ENCODE measurements around the gene ANKRD30A. TPM values are rescaled to one million over a fixed set of nuclear protein-coding genes. Genes with fewer than 3 reads are reported as not detected.

Gene ANKRD30A
- total RNA-seq, 4 donors from 2014 or later: not detected

DNA sequence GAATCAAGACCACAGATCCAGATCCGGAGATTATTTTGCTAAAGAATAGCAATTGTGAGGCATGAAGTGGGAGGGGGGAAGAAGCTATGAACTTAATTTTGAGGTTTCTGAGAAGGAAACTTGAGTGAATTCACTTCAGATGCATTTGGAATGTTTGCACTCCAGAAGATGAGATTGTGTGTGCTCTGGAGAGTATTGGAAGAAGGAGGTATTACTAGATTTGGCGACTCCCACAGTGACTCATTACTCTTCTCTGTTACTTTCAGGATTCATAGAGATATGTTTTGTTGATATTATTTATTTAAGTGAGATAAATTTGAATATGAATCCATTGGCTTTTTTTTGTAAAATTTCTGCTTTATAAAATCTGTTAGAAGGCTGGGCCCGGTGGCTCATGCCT lies 80.7 kb downstream of the ANKRD30A start:
- H3K27me3 ChIP-seq: no peaks in the 10 kb centered on the region
- H3K4me3 ChIP-seq: no peak overlapping the region
- no peaks in the 10 kb centered on the region for H3K36me3 ChIP-seq
- DNase-seq: no peak
- no peaks in the 10 kb centered on the region for H3K4me1 ChIP-seq
- no peak overlapping the region for H3K27ac ChIP-seq
- intact Hi-C loops (cut with DNase I; ENCODE audit: low total_unique reads): no loop called here
- H3K9me3 ChIP-seq: no peaks in the 10 kb centered on the region
- TF ChIP-seq, protein P1, sequence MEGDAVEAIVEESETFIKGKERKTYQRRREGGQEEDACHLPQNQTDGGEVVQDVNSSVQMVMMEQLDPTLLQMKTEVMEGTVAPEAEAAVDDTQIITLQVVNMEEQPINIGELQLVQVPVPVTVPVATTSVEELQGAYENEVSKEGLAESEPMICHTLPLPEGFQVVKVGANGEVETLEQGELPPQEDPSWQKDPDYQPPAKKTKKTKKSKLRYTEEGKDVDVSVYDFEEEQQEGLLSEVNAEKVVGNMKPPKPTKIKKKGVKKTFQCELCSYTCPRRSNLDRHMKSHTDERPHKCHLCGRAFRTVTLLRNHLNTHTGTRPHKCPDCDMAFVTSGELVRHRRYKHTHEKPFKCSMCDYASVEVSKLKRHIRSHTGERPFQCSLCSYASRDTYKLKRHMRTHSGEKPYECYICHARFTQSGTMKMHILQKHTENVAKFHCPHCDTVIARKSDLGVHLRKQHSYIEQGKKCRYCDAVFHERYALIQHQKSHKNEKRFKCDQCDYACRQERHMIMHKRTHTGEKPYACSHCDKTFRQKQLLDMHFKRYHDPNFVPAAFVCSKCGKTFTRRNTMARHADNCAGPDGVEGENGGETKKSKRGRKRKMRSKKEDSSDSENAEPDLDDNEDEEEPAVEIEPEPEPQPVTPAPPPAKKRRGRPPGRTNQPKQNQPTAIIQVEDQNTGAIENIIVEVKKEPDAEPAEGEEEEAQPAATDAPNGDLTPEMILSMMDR (IDR thresholded peaks at IDR 0.05): no peak
- no peak for TF ChIP-seq POLR2A (IDR thresholded peaks at IDR 0.05)

DNA sequence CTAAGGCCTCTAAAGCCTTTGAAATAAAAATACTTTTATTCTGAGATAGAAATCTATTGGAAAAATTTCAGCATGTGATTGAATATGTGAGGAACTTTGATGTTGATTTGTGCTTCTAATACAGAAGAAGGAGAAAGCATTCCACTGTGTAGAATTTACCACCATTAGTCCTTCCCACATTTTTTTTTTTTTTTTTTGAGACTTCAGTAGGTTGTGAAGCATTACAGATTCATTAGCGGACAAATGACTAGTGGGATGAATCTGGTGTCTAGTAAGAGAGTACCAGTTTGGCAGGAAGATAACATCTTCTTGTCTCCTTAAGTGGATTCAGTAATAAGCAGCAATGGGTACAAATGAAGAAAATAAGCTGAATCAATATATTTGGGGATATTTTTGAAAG lies 95.5 kb downstream of the ANKRD30A start:
- H3K9me3 ChIP-seq: no peaks in the 10 kb centered on the region
- no peak overlapping the region for H3K4me3 ChIP-seq
- TF ChIP-seq, protein P1 (IDR thresholded peaks at IDR 0.05): no peak
- TF ChIP-seq POLR2A (IDR thresholded peaks at IDR 0.05): no peak
- no peaks in the 10 kb centered on the region for H3K4me1 ChIP-seq
- H3K36me3 ChIP-seq: no peaks in the 10 kb centered on the region
- H3K27me3 ChIP-seq: no peaks in the 10 kb centered on the region
- DNase-seq: no peak
- no peak overlapping the region for H3K27ac ChIP-seq
- intact Hi-C loops (cut with DNase I; ENCODE audit: low total_unique reads): no loop called here

DNA sequence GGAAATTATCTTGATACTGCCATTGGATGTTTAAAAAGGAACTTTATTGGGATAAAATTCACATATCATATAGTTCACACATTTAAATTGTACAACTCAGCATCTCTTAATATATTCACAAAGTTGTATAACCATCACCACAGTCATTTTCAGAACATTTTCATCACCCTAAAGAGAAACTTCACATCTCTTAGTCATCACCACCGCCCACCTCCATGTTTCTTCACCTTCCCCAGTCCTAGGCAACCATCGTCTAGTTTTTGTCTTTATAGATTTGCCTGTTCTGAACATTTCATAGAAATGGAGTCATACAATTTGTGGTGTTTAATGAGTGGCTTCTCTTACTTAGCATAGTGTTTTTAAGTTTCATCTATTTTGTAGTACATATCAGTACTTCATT lies 96.6 kb downstream of the ANKRD30A start:
- no peak overlapping the region for H3K4me3 ChIP-seq
- no peaks in the 10 kb centered on the region for H3K27me3 ChIP-seq

DNA sequence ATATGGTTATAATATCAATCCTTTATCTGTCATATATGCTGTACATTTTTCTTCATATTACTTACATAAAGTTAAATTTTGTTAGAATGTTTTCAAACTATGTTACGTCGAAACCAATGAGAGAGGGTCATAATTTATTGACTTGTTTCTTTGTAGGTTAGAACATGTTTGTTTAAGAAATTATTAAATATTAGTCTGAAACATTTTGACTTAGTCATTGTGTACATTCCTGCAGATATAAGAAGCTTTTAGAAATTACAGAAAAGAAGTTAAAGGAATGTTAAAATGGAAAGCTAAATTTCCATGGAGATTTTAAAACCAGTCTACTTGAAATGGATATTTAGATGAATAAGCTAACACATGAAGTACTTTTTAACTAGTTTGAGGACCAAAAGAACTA lies 99.8 kb downstream of the ANKRD30A start:
- Histone ChIP-seq H3K27ac (no peak overlapping the region), H3K27me3 (no peaks in the 10 kb centered on the region), H3K36me3 (no peaks in the 10 kb centered on the region), H3K4me3 (no peak overlapping the region), H3K4me1 (no peaks in the 10 kb centered on the region), H3K9me3 (no peaks in the 10 kb centered on the region)
- intact Hi-C loops (cut with DNase I; ENCODE audit: low total_unique reads): no loop called here
- TF ChIP-seq, protein P1 (IDR thresholded peaks at IDR 0.05): no peak
- TF ChIP-seq POLR2A (IDR thresholded peaks at IDR 0.05): no peak
- no peak for DNase-seq

More for the DNA sequence above, 96.6 kb downstream of the ANKRD30A start:
- H3K27ac ChIP-seq: no peak overlapping the region
- H3K36me3 ChIP-seq: no peaks in the 10 kb centered on the region
- TF ChIP-seq, protein P1 (IDR thresholded peaks at IDR 0.05): no peak
- TF ChIP-seq POLR2A (IDR thresholded peaks at IDR 0.05): no peak
- H3K9me3 ChIP-seq: no peaks in the 10 kb centered on the region
- intact Hi-C loops (cut with DNase I; ENCODE audit: low total_unique reads): no loop called here
- DNase-seq: no peak
- no peaks in the 10 kb centered on the region for H3K4me1 ChIP-seq

DNA sequence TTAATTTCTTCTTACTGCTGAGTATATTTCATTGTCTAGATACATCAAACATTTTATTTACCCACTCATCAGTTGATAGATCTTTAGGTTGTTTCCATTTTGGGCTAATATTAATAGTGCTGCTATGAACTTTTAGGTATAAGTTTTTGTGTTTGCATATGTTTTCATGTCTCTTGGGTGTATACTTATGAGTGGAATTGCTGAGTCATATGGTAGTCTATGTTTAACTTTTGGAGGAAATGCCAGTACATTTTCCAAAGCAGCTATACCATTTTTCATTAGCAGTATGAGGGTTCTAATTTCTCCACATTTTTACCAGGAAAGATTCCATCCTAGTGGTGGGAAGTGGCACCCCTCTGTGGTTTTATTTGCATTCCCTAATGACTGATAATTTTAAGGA lies 101.1 kb downstream of the ANKRD30A start:
- intact Hi-C loops (cut with DNase I; ENCODE audit: low total_unique reads): no loop called here
- no peak for DNase-seq
- Histone ChIP-seq H3K36me3 (no peaks in the 10 kb centered on the region), H3K4me3 (no peak overlapping the region), H3K27me3 (no peaks in the 10 kb centered on the region), H3K9me3 (no peaks in the 10 kb centered on the region), H3K27ac (no peak overlapping the region), H3K4me1 (no peaks in the 10 kb centered on the region)
- TF ChIP-seq, protein P1 (IDR thresholded peaks at IDR 0.05): no peak
- no peak for TF ChIP-seq POLR2A (IDR thresholded peaks at IDR 0.05)

All from uterus (tissue), 4 donors.